GM12878 (cell line): ENCODE results near the gene CBFB.

Experiments
- BCL3 ChIP-seq: IDR thresholded peaks from 2 replicates; pipeline ENCODE4 v1.6.1; 2011; ENCODE audit warnings: borderline replicate concordance, low read depth, mild to moderate bottlenecking, moderate library complexity, low read length; ENCODE audit not compliant: insufficient read depth, poor library complexity, severe bottlenecking
- CBFB ChIP-seq: IDR thresholded peaks from 2 replicates; pipeline ENCODE4 v1.6.1; 2016; ENCODE audit warnings: antibody characterized with exemption, low read depth
- CHD2 ChIP-seq: IDR thresholded peaks from 2 replicates; pipeline ENCODE4 v1.6.1; 2011; ENCODE audit warnings: low read depth, low read length, improper control_type of control experiment, borderline replicate concordance
- ESRRA ChIP-seq: IDR thresholded peaks from 2 replicates; pipeline ENCODE4 v1.6.1; 2012; ENCODE audit warnings: mild to moderate bottlenecking, low read length, improper control_type of control experiment
- FOS ChIP-seq: IDR thresholded peaks from 3 replicates; pipeline ENCODE4 v1.6.1; 2011; ENCODE audit warnings: borderline replicate concordance; ENCODE audit not compliant: insufficient read length; ENCODE audit errors: extremely low read depth
- HDAC6 ChIP-seq: fragments of 200-600 bp; sonication (generic); IDR thresholded peaks from one replicate; pipeline ENCODE4 v1.8.0; 2017; ENCODE audit warnings: antibody characterized with exemption; ENCODE audit not compliant: unreplicated experiment
- NFXL1 ChIP-seq: fragments of 450-650 bp; IDR thresholded peaks from 2 replicates; pipeline ENCODE4 v1.6.1; 2017; ENCODE audit warnings: antibody characterized with exemption, mild to moderate bottlenecking, borderline replicate concordance
- PBX3 ChIP-seq: IDR thresholded peaks from 2 replicates; pipeline ENCODE4 v1.6.1; 2011; ENCODE audit warnings: mild to moderate bottlenecking, low read depth, low read length, moderate library complexity; ENCODE audit not compliant: insufficient replicate concordance
- POLR2A ChIP-seq: IDR thresholded peaks from 2 replicates; pipeline ENCODE4 v1.6.1; 2011; ENCODE audit warnings: low read depth, mild to moderate bottlenecking, low read length
- RCOR1 ChIP-seq: conservative IDR thresholded peaks from 2 replicates; pipeline ENCODE4 v1.6.1; 2012; ENCODE audit warnings: low read depth, low read length, improper control_type of control experiment
- TARDBP ChIP-seq: IDR thresholded peaks from 2 replicates; pipeline ENCODE4 v1.6.1; 2016; ENCODE audit warnings: borderline replicate concordance

- TF ChIP-seq TARDBP (no peak), PBX3 (no peak), ESRRA (no peak), POLR2A (no peak), CBFB (no peak), FOS (no peak), HDAC6 (no peak), CHD2 (no peak), RCOR1 (no peak), BCL3 (no peak), NFXL1 (no peak)
These were observed 42.6 kb downstream of the CBFB start for GRCh38 chr16:67071476-67072048.
